WERI-Rb-1 (cell line): Measurements from ENCODE around the gene ZNF765.
"Not testable (repeated sequence)": the region's sequence is repeated elsewhere in the genome, so short reads cannot be mapped to it uniquely, and the experiment has no call there.

ENCODE experiments used
- DNase-seq: peaks from one replicate; pipeline ENCODE4 v3.0.0-alpha.2; 2020
- H3K27ac ChIP-seq: fragments of 250-450 bp; sonication (Bioruptor Pico); 2 replicates; pipeline ENCODE4 v1.5.1; 2020; ENCODE audit warnings: mild to moderate bottlenecking, moderate library complexity
- H3K27me3 ChIP-seq: fragments of 250-450 bp; sonication (Bioruptor Pico); 2 replicates; pipeline ENCODE4 v1.5.1; 2021; ENCODE audit warnings: mild to moderate bottlenecking, low read depth, moderate library complexity; ENCODE audit not compliant: insufficient read depth, severe bottlenecking
- H3K36me3 ChIP-seq: fragments of 250-450 bp; sonication (Bioruptor Pico); 2 replicates; pipeline ENCODE4 v1.5.1; 2020; ENCODE audit warnings: mild to moderate bottlenecking, moderate library complexity
- H3K4me3 ChIP-seq: 2 replicates; pipeline ENCODE4 v1.5.1; 2011; ENCODE audit warnings: low read depth, mild to moderate bottlenecking, control low read depth, low read length
- H3K9me3 ChIP-seq: fragments of 250-450 bp; sonication (Bioruptor Pico); 2 replicates; pipeline ENCODE4 v1.5.1; 2021; ENCODE audit warnings: mild to moderate bottlenecking, moderate library complexity; ENCODE audit not compliant: severe bottlenecking
- TF ChIP-seq, protein P1 (sequence below): IDR thresholded peaks from 2 replicates; pipeline ENCODE4 v1.5.1; 2011; ENCODE audit warnings: low read depth, mild to moderate bottlenecking, control low read depth, inconsistent platforms, low read length

The ZNF765 gene

DNA sequence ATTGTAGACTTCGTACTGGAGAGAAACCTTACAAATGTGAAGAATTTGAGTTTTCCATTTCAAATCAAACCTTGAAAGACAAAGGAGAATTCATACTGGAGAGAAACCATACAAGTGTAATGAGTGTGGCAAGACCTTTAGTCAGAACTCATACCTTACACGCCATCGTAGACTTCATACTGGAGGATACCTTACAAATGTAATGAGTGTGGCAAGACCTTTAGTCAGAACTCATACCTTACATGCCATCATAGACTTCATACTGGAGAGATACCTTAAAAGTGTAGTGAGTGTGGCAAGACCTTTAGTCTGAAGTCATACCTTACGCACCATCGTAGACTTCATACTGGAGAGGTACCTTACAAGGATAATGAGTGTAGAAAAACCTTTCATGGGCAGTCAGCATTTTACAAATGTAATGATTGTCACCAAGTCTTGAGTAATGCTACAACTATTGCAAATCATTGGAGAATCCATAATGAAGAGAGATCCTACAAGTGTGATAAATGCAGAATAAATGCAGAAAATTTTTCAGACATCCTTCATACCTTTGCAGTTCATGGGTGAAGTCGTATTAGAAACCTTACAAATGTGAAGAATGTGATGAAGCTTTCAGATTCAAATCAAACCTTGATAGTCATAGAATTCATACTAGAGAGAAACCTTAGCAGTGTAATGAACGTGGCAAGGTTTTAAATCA lies 14.7 kb downstream of the ZNF765 start:
- Histone ChIP-seq H3K27me3 (no peaks in the 10 kb centered on the region), H3K9me3 (peaks cover 2% of the 10 kb centered on the region), H3K4me3 (no peak overlapping the region), H3K36me3 (peaks cover 28% of the 10 kb centered on the region), H3K27ac (no peak overlapping the region)
- TF ChIP-seq, protein P1, sequence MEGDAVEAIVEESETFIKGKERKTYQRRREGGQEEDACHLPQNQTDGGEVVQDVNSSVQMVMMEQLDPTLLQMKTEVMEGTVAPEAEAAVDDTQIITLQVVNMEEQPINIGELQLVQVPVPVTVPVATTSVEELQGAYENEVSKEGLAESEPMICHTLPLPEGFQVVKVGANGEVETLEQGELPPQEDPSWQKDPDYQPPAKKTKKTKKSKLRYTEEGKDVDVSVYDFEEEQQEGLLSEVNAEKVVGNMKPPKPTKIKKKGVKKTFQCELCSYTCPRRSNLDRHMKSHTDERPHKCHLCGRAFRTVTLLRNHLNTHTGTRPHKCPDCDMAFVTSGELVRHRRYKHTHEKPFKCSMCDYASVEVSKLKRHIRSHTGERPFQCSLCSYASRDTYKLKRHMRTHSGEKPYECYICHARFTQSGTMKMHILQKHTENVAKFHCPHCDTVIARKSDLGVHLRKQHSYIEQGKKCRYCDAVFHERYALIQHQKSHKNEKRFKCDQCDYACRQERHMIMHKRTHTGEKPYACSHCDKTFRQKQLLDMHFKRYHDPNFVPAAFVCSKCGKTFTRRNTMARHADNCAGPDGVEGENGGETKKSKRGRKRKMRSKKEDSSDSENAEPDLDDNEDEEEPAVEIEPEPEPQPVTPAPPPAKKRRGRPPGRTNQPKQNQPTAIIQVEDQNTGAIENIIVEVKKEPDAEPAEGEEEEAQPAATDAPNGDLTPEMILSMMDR: no peak
- no peak for DNase-seq

- H3K4me3 ChIP-seq, H3K36me3 ChIP-seq, H3K27me3 ChIP-seq, H3K27ac ChIP-seq, H3K9me3 ChIP-seq, DNase-seq: not testable (repeated sequence)
Measured at GRCh38 chr19:53420520-53421315, 25.8 kb downstream of the ZNF765 start.

GRCh38 chr19:53422551-53422950 lies 27.6 kb downstream of the ZNF765 start:
- H3K27me3 ChIP-seq: no peaks in the 10 kb centered on the region
- no peak overlapping the region for H3K27ac ChIP-seq
- no peak for DNase-seq
- no peaks in the 10 kb centered on the region for H3K36me3 ChIP-seq
- H3K9me3 ChIP-seq: no peaks in the 10 kb centered on the region
- TF ChIP-seq, protein P1: no peak
- no peak overlapping the region for H3K4me3 ChIP-seq

DNA sequence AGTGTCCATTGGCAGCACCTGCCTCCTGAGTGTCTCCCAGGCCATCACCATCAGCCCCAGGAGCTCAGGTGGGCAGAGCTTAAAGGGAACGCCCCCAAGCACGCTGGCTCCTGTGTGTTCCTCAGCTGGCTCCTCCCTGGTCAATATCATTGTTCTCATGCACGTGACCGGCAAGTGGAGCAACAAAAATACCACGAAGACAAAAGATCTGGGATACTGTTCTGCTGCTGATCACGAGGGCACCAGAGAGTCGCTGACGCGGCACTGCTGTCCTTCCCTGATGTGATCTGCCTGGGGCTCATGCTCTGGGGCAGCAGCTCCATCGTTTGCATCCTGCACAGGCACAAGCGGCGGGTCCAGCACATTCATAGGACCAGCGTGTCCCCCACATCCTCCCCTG lies 28.1 kb downstream of the ZNF765 start:
- H3K36me3 ChIP-seq, H3K27ac ChIP-seq, H3K4me3 ChIP-seq, H3K27me3 ChIP-seq, DNase-seq, H3K9me3 ChIP-seq: not testable (repeated sequence)

- not testable (repeated sequence) for H3K9me3 ChIP-seq, H3K27me3 ChIP-seq, H3K4me3 ChIP-seq, H3K27ac ChIP-seq, H3K36me3 ChIP-seq
- peak; percentile 67 for DNase-seq
Measured at GRCh38 chr19:53423680-53424079, 28.7 kb downstream of the ZNF765 start.

GRCh38 chr19:53424968-53425597 lies 30.1 kb downstream of the ZNF765 start:
- peak; percentile 73 for DNase-seq
- TF ChIP-seq, protein P1: peak; percentile 87

GRCh38 chr19:53431399-53432087 lies 36.6 kb downstream of the ZNF765 start, which contains the start of gene ZNF761:
TSS of gene ZNF761 (plus strand) at chr19:53431984. CDS start at chr19:53447269, 15,285 bp downstream.
- no peaks in the 10 kb centered on the region for H3K36me3 ChIP-seq
- peak within 1 kb of the TSS; percentile 22; the same call in 1 of the 2 replicates for H3K27ac ChIP-seq
- TF ChIP-seq, protein P1: no peak

More at GRCh38 chr19:53424968-53425597, 30.1 kb downstream of the ZNF765 start:
- Histone ChIP-seq H3K27ac (no peak overlapping the region), H3K9me3 (no peaks in the 10 kb centered on the region), H3K27me3 (no peaks in the 10 kb centered on the region), H3K36me3 (no peaks in the 10 kb centered on the region), H3K4me3 (no peak overlapping the region)

More at GRCh38 chr19:53431399-53432087, 36.6 kb downstream of the ZNF765 start, which contains the start of gene ZNF761:
- DNase-seq: peak; percentile 94
- H3K4me3 ChIP-seq: peak within 1 kb of the TSS; percentile 86
- no peaks in the 10 kb centered on the region for H3K9me3 ChIP-seq
- no peaks in the 10 kb centered on the region for H3K27me3 ChIP-seq
